Measurements from ENCODE around the gene ITGA3. TPM values are rescaled to one million over a fixed set of nuclear protein-coding genes. Genes with fewer than 3 reads are reported as not detected.

The ITGA3 gene
- total RNA-seq, 2 donors from 2014 or later = 31.0 to 36.3 TPM

DNA sequence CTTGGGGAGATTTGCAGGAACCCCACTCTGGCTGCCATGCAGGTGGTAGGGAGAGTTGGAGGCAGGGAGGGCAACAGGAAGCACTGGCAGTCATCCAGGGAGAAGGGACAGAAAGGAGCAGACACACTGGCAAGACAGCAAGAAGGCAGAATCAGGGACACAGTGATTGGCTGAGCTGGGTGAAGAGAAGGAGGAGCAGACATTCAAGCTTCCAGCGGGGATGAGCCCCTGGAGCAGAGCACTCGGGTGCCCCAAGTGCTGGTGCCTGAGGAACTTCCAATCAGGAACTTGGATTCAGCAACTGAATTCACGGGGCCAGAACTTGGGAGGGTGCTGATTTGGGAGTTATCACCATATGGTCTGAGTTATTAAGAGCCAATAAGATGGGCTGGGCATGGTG, 6.3 kb upstream of the ITGA3 start:
- no peak overlapping the region for H3K4me3 ChIP-seq
- intact Hi-C loops (cut with DNase I) = no loop called here
- H3K36me3 ChIP-seq (replicated peaks in 1 of 2; ENCODE audit: insufficient read depth in 1 of 2, low read depth in 2 of 2) = no peaks in the 10 kb centered on the region
- 87 to 88% methylated on average over 3 of the region's 3 CpGs for WGBS, 2 donors
- no peak for TF ChIP-seq POLR2A (IDR thresholded peaks at IDR 0.05)
- TF ChIP-seq, protein P1, sequence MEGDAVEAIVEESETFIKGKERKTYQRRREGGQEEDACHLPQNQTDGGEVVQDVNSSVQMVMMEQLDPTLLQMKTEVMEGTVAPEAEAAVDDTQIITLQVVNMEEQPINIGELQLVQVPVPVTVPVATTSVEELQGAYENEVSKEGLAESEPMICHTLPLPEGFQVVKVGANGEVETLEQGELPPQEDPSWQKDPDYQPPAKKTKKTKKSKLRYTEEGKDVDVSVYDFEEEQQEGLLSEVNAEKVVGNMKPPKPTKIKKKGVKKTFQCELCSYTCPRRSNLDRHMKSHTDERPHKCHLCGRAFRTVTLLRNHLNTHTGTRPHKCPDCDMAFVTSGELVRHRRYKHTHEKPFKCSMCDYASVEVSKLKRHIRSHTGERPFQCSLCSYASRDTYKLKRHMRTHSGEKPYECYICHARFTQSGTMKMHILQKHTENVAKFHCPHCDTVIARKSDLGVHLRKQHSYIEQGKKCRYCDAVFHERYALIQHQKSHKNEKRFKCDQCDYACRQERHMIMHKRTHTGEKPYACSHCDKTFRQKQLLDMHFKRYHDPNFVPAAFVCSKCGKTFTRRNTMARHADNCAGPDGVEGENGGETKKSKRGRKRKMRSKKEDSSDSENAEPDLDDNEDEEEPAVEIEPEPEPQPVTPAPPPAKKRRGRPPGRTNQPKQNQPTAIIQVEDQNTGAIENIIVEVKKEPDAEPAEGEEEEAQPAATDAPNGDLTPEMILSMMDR (IDR thresholded peaks at IDR 0.05) = no peak
- no peak for DNase-seq
- H3K27ac ChIP-seq = no peak overlapping the region
- no peaks in the 10 kb centered on the region for H3K9me3 ChIP-seq
- peaks cover 47% of the 10 kb centered on the region for H3K4me1 ChIP-seq
- no peaks in the 10 kb centered on the region for H3K27me3 ChIP-seq
- ATAC-seq = no peak

DNA sequence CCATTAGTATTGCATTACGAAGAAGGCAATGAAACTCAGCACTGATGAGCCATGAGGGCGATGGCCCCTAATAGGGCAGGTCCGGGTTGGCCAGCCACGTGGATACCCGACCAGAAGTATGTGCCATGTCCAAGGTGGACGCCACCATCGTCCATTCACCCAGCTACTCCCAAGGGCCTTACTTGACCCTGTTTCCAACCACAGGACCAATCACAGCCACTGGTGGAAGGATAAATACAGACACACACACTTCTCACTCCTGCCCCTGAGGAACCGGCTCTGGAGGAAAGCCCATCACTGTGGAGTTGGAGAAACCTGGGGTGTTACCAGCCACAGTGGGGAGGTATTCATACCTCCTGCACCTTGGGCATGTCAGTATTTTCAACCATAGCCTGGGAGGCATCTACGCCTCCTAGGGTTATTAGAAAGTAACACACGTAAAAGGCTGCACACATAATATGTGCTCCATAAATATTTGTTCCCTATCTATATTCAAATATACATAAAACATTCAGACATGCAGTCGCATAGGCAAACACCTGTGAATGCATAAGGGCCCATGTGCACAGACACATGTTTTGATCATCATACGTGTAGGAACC, 5.4 kb upstream of the ITGA3 start:
- DNase-seq (no peak), ATAC-seq (no peak)
- H3K4me3 ChIP-seq = no peak overlapping the region
- peak overlapping the region in 1 of 4 donors; percentile 97 for H3K27ac ChIP-seq
- 92 to 93% methylated on average over 12 of the region's 12 CpGs for WGBS, 2 donors
- no peaks in the 10 kb centered on the region for H3K36me3 ChIP-seq (replicated peaks in 1 of 2; ENCODE audit: insufficient read depth in 1 of 2, low read depth in 2 of 2)
- intact Hi-C loops (cut with DNase I) = no loop called here
- TF ChIP-seq, protein P1 (IDR thresholded peaks at IDR 0.05) = no peak
- TF ChIP-seq POLR2A (IDR thresholded peaks at IDR 0.05) = no peak
- no peaks in the 10 kb centered on the region for H3K9me3 ChIP-seq
- H3K27me3 ChIP-seq = no peaks in the 10 kb centered on the region
- peaks cover 47% of the 10 kb centered on the region for H3K4me1 ChIP-seq

DNA sequence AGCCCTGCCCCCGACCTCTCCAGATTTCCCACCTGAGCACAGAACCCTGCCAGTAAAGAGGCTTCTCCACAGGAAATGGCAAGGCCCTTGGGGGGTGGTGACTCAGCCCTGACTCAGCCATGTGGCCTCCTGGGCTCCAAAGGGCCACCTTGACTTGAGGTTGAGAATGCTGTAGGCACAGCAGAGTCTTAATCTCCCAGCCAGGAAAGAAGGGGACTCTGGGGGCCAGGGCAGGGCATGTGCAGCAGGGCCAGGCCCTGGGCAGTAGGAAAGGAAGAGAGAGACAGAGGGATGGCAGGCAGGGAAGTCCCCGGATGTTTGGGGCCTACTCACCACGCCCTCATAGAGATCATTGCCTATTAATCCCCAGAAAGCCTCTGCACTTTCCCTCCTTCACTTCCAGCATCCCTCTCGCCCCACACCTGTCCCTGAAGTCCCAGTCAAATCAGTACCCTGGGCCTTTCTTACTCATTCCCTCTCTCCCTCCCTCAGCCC, 4.8 kb upstream of the ITGA3 start:
- H3K4me3 ChIP-seq = no peak overlapping the region
- H3K36me3 ChIP-seq (replicated peaks in 1 of 2; ENCODE audit: insufficient read depth in 1 of 2, low read depth in 2 of 2) = no peaks in the 10 kb centered on the region
- WGBS, 2 donors = 82% methylated on average over 4 of the region's 4 CpGs
- peak in 2 of 4 donors; percentile 29 to 72 for DNase-seq
- H3K4me1 ChIP-seq = peaks cover 47% of the 10 kb centered on the region
- H3K27me3 ChIP-seq = no peaks in the 10 kb centered on the region
- ATAC-seq = no peak
- no peaks in the 10 kb centered on the region for H3K9me3 ChIP-seq
- peak overlapping the region in 1 of 4 donors; percentile 97 for H3K27ac ChIP-seq
- intact Hi-C loops (cut with DNase I) = no loop called here
- TF ChIP-seq, protein P1 (IDR thresholded peaks at IDR 0.05) = no peak
- TF ChIP-seq POLR2A (IDR thresholded peaks at IDR 0.05) = no peak

DNA sequence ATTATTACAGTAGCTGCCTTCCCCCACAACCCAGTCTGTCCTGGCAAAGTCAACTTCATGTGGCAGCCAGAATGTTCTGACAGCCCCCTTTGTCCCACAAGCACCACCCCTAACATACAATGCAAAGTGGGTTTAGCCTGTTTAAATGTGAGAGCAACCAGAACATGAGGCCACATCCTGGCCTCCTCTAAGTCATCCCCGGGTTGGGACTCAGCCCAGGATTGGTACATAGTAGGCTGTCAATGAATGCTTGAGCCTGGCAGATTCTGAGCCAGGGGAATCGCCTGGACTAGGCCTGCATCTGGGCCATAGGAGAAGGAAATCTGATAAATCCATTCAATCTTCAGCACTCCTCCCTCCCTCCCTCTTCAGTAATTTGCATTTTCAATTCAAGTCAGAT, 4.3 kb upstream of the ITGA3 start:
- intact Hi-C loops (cut with DNase I) = no loop called here
- 72 to 79% methylated on average over 2 of the region's 2 CpGs for WGBS, 2 donors
- no peak for ATAC-seq
- Histone ChIP-seq H3K27me3 (no peaks in the 10 kb centered on the region), H3K9me3 (no peaks in the 10 kb centered on the region), H3K4me3 (no peak overlapping the region), H3K36me3 (replicated peaks in 1 of 2; ENCODE audit: insufficient read depth in 1 of 2, low read depth in 2 of 2) (no peaks in the 10 kb centered on the region), H3K4me1 (peaks cover 49% of the 10 kb centered on the region), H3K27ac (peak overlapping the region in 2 of 4 donors; percentile 8 to 97)
- TF ChIP-seq, protein P1 (IDR thresholded peaks at IDR 0.05) = no peak
- no peak for DNase-seq

DNA sequence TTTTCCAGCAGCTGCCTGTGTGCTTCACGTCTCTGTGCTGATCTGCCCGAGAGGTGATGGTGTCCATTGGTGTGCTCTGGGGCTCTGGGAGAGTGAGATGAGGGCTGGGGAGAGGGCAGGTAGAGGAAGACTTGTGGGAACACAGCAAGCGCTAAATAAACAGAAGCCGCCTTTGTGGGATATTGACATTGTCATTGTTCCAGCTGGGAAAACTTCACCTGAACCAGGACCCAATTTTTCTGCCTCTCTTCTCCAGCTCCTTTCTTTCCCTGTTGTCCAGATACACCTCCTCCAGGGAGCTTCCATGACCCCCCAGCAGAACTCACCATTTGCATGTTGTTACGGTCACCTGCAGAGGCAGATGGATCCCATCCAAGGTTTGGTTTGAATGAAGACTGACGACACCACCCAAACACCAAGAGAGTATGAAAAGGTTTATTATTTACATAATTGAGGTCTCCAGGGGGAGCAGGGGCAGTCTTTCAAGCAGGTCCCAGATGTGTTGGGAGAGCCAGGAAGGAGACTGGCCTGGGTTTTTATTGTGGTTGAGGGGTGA, 3.6 kb upstream of the ITGA3 start:
- TF ChIP-seq, protein P1 (IDR thresholded peaks at IDR 0.05) = no peak
- no peak for TF ChIP-seq POLR2A (IDR thresholded peaks at IDR 0.05)
- DNase-seq (no peak), ATAC-seq (no peak)
- peaks cover 56% of the 10 kb centered on the region for H3K4me1 ChIP-seq
- intact Hi-C loops (cut with DNase I) = no loop called here
- 20 to 37% methylated on average over 6 of the region's 6 CpGs for WGBS, 2 donors
- H3K4me3 ChIP-seq = no peak overlapping the region
- peak overlapping the region; percentile 8 to 97 (median 46) for H3K27ac ChIP-seq
- H3K27me3 ChIP-seq = no peaks in the 10 kb centered on the region
- no peaks in the 10 kb centered on the region for H3K36me3 ChIP-seq (replicated peaks in 1 of 2; ENCODE audit: insufficient read depth in 1 of 2, low read depth in 2 of 2)
- H3K9me3 ChIP-seq = no peaks in the 10 kb centered on the region
